HuH-7.5 (cell line): ENCODE data around the gene HIPK2.
"Not testable (repeated sequence)": the region's sequence is repeated elsewhere in the genome, so short reads cannot be mapped to it uniquely, and the experiment has no call there.

Experiments used
- DNase-seq: peaks from one replicate; pipeline ENCODE4 v3.0.0; 2011; ENCODE audit warnings: low spot score

The HIPK2 gene

DNA sequence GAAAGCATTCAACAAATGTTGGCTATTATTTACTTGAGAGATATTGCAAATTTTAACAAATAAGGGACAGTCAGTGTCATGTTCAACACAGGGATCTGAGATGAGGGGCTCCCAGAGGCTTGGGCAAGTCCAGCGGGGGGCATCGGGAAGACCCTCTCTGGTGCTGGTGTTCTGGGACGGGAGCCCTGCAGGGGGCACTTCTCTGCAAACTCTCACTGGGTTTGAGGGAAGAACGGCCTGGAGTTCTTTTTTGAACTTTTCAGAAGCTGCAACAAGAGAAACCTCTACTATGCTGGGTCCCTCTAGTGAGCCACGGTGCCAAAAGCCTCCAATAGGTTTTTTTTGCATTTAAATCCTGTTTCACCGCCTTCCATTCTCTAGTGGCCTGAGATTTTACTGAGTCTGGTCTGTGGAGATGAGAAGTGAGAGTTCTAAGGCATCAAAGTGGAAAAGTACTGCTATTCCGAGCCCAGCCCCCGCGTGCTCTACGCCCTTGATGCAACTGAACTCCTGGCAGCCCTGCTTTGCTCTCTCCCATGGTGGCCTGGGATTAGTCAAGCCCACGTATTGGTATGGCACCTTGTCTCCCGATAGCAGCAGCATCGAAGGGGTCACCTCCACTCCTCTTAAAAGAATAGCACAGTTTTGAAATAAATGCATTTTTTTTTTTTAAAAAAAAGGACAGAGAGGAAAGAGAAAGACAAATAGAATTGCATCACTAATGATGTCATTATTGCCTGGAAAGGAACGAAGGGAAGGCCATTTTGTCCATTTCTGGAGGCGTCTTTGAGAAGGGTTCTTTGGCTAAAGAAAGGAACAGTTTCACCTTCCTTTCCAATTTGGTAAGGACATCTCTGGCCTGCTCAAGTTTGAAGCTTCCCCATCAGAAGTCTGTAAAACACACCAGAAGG is 210.8 kb downstream of the HIPK2 start:
- DNase-seq: peak; percentile 54

DNA sequence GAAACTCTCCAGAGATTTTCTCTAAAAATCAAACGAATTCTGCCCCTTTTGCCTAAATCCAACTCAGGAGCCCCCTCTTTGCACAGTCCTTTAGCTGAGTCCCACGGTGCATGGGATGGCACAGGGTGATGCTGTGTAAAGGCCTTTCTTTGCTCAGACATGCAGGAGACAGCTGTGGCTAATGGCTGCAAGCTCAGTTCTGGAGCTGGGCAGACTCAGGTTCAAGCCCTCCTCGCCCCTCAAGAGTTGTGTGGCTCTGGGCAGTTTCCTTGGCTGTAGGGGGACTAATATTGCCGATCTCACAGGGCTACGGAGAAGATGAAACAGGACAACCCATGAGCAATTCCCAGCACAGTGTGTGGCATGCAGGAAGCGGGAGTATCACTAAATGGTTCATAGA is 211.7 kb downstream of the HIPK2 start:
- no peak for DNase-seq

DNA sequence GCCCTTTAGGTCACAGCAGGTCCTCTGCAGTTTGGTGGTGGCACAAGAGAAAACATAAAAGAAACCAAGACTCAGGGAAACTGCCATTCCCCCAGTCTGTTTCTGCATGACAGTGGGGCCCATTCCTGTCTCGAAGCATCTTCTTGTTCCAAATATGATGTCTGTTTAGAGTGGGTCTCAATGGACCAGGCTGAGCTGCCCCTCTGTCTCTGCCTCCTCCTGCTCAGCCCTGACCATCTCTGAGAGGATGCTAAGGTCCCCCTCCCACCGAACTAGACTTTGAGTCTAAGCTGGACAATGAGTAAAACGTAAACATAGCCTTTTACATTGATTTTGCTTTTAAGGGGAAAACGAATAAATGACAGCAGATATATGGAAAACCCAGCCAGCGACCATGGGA is 213.9 kb downstream of the HIPK2 start:
- no peak for DNase-seq

DNA sequence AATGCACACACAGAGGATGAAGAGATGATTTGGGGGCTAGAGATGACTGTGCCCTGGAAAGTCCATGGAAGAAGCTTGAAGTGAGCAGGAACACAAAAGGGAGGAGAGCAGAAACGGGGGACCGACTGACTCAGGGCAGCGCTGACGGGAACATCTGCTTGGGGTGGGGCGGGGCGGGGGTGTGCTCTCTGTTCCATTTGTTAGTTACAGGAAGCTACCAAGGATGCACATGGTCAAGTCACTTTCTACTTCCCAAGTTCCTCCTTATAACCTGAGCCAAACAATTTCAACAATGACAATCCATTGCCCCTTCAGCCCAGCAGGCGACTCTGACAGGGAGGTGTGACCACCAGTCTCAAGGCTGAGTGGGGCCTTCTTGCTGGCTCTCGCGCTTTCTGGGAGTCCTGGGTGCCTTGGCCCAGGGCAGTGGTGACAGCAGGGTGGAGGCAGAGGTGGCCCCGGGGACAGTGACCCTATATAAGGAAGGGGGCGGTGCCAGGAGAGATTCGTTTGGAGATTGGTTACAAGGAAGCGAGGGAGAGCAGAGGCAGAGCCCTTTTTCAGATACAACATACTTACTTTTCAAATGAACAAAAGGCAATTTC is 214.7 kb downstream of the HIPK2 start:
- DNase-seq: no peak

DNA sequence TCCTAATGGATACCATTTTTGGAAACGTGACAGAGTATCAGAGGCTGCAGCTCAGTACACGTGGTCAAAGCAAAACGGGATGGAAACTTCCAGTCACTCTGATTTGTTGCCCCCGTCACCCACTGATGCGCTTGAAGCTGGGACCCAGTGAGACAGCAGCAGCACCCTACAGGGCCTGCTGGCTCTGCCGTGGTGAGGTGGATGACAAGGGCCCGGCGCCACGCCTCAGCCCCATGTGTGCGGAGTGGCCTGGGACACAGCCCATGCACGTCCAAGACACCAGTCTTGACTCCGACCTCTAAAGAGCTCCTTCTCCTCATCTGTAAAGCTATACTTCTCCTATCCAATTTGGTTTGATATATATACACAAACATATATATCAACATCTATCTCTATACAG is 215.3 kb downstream of the HIPK2 start:
- DNase-seq: no peak

DNA sequence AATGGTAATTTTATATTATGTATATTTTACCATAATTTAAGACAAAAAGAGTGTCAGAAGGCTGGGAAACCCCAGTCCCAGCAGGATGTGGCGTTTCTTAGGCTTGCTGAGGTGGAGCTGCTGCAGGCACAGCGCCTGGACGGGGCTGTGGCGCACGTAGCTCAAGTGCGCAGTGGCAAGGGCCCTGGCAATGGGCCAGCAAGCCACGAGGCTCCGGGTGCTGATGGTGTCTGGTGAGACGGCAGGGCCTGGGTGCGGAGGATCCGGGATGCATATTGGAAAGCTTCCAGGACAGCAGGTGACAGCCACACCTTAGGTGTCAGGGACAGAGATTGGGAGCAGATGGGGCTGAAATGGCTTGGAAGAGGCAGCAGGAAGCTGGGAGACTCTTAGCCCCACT is 217.1 kb downstream of the HIPK2 start:
- no peak for DNase-seq

DNA sequence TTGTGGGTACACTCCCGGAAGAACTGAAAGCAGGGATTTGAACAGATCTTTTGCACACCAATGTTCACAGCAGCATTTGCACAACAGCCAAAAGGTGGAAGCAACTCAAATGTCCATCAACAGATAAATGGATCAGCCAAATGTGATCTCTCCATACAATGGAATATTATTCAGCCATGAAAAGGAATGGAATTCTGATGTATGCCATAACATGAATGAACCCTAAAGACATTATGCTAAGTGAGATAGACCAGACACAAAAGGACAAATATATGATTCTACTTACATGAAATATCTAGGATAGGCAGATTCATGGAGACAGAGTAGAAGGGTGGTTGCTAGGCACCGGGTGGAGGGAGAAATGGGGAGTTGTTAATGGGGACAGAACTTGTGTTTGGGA is 217.6 kb downstream of the HIPK2 start:
- no peak for DNase-seq

DNA sequence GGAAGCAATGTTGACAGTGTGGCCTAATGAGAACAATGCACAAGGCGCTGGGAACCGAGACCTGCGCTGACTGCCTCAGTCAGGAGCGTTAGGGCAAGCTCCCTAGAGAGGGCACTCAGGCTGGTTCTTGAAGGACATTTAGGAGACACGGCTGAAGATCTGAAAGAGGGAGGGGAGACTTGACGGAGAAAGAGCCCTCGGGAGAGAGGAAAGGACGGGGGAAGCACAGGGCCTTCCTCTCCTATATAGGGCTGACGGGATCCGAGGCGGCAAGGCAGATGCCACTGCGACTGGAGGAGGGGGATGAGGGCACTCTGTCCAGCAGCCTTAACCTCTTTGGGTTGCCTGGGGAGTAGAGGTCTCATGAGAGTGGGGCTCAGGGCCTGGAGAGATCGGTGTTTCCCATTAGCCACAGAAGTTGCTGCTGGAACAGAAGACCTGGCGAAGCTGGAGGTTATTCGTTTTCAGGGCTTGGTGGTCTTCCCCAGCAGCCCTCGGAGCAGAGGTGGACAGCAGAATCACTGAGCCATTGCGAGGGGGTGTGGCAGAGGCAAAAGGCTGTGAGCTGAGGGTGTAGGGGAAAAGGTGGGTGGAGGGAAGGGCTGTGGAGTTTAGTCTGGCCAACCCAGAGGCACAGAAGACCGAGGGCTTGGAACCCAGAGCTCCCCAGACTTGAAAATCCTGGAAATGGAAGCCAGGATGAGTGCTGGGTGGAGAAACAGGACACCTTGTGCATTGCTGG is 218.3 kb downstream of the HIPK2 start:
- DNase-seq: no peak

DNA sequence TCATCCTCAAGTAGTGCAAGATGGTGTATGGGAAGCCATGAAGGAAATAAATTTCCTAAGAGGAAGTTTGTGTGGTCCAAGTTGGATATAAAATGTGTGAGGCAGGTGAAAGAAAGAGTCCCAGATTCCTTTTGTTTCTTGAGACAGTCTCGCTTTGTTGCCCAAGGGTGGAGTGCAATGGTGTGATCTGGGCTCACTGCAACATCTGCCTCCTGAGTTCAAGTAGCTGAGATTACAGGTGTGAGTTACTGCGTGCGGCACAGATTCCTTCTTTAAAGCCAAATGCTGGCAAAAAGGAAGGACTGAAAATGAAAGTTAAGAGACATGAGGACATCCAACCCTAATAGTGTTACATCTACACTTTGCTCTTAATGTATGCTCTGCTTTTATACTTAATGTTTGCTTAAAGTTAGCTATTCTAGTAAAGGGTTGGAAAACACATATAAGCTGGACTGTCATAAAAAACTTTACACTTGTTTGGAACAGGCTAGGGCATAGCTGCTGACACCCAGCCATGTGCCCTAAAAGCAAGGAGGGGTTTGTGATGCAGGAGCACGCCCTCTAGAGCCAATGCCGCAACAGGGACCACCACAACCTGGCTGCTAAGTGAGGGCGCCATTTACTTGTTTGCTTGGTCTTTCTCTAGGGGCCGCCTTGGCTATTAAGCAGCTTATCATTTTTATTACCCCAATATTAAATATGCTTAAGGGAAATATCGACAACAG is 219.8 kb downstream of the HIPK2 start:
- DNase-seq: no peak

DNA sequence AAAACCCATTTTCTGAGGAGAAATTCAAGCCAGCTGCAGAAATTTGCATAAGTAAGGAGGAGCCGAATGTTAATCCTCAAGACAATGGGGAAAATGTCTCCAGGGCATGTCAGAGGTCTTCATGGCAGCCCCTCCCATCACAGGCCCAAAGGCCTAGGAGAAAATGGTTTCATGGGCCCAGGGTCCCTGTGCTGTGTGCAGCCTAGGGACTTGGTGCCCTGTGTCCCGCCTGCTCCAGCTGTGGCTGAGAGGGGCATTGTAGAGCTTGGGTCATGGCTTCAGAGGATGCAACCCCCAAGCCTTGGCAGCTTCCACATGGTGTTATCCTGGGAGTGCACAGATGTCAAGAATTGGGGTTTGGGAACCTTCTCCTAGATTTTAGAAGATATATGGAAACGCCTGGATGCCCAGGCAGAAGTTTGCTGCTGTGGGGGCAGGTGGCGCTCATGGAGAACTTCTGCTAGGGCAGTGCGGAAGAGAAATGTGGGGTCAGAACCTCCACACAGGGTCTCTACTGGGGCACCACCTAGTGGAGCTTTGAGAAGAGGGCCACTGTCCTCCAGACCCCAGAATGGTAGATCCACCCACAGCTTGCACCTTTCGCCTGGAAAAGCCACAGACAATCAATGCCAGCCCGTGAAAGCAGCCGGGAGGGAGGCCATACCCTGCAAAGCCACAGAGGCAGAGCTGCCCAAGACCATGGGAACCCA is 223.7 kb downstream of the HIPK2 start:
- not testable (repeated sequence) for DNase-seq

DNA sequence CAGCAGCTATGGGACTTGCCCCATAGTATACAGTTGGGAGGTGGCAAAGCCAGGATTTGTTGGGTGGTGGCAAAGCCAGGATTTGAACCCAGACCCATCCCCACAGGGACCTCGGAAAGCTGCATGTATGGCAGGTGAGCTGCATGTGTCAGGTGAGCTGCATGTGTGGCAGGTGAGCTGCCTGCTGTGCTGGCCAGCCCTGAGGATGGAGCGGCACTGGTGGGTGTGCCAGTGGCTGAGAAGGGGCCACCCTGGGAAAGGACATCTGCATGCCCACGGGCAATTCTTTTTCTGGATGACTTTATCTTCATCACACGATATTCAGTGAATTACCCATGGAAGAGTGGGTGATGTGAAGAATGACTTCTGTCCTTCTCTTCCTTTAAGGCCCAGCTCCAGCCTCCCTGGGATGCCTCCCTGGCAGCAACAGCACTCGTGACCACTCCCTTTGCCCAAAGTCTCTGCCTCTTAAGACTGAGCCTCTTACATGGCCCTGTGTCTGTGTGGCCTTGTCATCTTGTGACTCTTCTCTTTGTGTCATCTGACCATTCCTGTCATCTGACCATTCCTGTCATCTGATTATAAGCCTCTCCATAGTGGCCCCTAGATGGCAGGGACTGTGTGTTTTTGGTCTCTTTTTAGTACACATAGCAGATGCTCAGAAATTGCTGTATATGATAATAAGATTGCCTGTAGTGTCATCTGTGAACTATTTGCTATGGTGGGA is 229.3 kb downstream of the HIPK2 start:
- no peak for DNase-seq

DNA sequence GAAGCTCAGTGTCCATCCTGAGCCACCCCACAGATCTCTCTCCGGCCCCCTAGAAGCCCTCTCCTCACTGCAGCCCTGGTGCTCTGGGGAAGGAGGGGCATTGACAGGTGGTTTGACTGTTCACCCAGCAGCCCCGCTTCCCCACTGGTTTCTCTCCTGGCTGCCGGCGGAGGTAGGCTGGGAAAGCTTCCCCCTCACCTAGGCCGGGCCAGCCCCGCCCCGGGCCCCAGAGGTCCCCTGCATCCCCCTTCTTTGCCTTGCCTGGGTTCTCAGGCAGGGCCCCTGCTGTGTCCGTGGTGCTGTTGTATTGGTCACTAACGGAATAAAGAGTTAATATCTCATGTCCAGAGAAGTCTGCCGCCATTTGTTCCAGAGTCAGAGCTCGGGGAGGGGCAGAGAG is 233.2 kb downstream of the HIPK2 start:
- DNase-seq: no peak

DNA sequence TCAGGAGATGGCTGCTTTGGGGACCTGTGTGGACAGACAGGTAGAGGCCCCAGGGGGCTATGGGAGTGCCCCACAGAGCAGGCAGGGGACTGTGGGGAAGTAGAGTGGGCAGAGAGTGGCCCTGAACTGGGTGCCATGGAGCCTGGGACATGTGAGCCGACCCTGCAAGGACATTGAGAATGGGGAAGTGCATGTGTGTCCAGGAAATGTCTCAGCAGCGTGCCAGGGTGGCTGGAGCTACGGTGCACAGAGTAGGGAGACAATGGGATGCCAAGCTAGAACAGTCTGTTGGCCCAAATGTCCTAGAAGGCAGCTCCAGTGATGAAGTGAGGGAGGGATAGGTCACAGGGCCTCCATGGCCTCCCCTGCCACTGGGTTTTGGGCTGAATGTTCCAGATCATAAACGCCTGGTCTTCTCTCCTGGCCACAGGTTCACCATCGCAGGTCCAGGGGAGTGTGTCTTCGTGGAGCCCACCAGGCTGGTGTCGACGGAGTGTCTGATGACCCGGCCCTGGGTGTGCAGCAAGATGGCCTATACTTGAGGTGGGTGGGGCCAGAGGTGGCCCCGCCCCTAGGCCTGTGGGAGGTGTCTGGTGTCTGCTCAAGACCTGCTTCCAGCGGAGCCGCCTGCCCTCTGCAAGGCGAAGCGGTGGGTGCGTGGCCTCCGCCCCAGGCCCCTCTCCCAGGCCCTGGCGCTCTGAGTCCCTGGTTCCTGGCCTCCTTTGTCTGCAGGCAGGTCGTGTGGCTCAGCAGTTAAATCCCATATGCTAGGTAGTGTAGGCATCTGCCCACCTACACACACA is 233.8 kb downstream of the HIPK2 start:
- no peak for DNase-seq

DNA sequence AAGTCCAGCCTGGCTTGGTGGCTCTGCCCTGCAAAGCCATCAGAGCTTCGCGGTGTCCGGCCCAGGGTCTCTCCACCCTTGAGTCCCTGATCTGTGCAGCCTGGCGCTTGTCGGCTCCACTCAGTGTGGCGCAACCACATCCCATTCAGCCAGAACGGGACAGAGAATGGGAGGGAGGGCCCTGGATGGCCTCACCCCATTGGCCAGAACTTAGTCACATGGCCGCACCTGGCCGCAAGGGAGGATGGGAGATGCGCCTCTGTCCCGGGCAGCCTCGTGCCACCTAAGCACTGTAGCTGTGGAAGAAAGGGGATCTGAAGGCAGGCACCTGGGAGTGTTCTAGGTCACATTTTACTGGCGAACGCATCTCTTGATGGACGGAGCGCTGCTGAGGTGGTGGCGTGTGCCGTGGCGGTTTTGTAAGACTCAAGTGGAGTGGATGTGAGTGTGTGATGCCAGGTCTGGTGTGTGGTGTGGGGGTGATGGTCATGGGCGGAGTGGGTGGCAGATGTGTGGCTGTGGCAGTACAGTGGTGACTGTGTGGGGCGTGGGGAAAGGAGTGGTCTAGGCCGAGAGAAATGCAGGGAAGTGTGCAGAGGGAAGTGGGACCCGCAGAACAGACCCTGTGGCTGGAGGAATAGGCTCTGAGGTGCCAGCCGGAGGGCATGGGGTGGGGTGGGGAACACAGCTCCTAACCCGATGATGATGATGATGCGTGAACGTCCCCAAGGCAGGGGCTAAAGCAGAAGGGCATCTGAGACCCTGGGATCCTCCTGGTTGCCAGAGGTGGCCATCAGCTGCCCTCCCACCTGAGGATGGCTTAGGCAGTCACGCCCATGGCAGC is 235.3 kb downstream of the HIPK2 start:
- DNase-seq: peak; percentile 90

DNA sequence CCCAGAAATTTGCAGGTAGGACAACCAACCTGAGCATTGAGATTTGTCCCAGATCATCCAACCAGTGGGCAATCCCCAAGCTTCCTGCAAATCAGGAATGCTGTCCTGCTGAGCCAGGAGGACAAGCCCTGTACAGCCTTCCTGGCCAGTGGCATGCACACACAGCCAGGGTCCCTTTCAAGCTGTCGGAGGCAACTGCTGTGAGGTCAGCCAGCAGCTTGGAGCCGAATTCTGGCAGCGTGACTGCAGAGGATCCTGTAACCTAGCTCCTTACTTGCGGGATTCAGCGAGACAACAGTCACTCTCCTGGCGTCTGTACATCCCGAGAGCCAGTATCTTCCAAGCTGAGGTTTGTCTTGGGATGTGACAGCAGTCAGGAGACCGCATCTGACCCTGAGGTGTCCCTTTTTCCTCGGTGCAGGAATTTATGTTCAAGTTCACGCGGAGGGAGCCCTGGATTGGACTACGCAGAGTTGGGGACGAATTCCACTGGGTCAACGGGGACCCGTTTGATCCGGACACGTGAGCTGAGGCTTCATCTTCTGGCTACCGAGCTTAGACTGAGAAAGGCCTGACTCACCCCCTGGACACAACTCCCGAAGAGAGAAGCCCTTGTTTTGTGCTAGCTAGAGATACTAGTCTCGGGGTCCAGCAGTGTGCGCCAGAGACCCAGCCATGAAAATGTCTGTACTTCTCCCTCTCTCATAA is 236.0 kb downstream of the HIPK2 start:
- no peak for DNase-seq

DNA sequence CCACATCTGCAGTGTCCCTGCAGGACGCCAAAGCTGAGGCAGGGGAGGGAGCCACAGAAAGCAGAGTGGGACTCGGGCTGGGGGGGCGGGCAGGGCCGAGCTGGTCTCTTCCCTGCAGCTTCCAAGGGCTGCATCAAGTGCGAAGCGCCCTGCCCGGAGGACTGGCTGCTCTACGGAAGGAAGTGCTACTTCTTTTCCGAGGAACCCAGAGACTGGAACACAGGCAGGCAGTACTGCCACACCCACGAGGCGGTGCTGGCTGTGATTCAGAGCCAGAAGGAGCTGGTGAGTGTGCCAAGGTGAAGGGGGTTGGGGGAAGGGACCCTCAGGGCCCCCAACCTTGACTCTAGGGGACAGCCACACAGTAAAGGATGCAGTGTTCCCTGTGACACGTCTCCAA is 237.6 kb downstream of the HIPK2 start:
- DNase-seq: no peak

DNA sequence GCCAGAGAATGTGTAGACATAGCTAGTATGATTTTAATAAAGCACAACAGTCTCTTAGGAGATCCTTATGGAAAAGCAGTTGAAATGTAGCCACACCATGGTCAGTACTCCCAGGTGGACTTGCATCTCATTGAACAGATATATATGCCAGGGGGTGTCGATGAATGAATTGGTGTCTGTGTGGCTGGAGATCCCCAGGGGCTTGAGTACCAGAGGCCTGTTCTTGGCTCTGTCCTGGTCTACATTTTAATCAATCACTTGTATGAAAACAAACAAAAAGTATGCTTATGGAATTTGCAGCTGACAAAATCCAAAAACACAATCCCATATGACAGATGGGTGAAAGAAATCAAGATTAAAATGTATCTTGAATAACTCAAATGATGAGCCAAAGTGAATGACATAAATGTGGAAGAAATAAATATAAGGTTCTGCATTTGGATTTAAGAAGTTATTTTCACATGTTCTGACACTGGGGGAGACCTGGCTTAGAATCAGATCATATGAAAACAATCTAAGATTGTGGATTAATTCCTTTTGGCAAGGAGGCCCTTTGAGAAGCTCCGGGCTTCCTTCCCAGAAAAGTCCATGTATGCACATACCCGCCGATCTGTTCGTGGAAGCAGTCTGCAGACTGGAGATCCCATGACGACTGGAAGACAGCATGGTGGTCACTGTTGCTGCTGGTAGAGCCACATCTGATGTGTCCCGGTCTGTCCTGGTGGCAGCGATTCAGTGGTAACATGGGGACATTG is 238.7 kb downstream of the HIPK2 start:
- no peak for DNase-seq

DNA sequence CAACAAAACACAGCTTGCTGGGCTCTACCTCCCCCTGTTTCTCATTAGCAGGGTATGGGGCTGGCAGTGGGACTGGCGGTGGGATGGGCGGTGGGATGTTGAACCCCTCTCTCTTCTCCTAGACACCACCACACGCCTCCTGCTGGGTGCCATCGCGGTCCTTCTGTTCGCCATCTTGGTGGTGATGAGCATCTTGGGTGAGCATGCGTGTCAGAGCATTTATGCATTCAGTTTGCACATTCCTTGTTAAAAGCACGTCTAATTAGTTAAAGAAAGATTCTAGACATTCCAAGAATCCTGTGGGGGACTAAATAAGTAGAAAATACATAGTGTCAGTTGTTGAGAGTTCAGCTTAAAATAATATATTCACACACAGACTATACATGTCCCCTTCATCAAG is 241.6 kb downstream of the HIPK2 start:
- no peak for DNase-seq
